Transverse colon (tissue), 3 donors: Measurements from ENCODE around the gene TMPRSS9.

ENCODE experiments used
- POLR2A ChIP-seq: fragments of 450-650 bp; IDR thresholded peaks from one replicate; pipeline ENCODE4 v1.6.1; 2016; ENCODE audit warnings: antibody characterized with exemption, mild to moderate bottlenecking, moderate library complexity
- TF ChIP-seq, protein P1 (sequence below), 5 experiments: fragments of 200-600 bp in 3 of 5; fragments of 450-650 bp in 2 of 5; sonication (generic) in 3 of 5; IDR thresholded peaks; 1 replicate in 2 of 5; 2 replicates in 3 of 5; pipeline ENCODE4 v1.5.1; 2016 to 2017; ENCODE audit warnings: antibody characterized with exemption in 5 of 5, inconsistent platforms in 3 of 5, mild to moderate bottlenecking in 2 of 5, moderate library complexity in 1 of 5

DNA sequence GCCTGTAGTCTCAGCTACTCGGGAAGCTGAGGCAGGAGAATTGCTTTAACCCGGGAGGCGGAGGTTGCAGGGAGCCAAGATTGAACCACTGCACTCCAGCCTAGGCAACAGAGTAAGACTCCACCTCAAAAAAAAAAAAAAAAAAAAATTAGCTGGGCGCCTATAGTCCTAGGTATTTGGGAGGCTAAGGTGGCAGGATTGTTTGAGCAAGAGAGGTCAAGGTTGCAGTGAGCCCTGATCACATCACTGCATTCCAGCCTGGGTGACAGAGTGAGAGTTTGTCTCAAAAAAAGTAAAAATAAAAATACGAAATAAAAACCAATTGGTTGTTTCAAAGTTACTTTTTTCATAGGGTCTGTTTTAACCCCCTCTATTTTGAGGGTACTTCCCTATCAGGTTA, 98.0 kb downstream of the TMPRSS9 start:
- TF ChIP-seq, protein P1, sequence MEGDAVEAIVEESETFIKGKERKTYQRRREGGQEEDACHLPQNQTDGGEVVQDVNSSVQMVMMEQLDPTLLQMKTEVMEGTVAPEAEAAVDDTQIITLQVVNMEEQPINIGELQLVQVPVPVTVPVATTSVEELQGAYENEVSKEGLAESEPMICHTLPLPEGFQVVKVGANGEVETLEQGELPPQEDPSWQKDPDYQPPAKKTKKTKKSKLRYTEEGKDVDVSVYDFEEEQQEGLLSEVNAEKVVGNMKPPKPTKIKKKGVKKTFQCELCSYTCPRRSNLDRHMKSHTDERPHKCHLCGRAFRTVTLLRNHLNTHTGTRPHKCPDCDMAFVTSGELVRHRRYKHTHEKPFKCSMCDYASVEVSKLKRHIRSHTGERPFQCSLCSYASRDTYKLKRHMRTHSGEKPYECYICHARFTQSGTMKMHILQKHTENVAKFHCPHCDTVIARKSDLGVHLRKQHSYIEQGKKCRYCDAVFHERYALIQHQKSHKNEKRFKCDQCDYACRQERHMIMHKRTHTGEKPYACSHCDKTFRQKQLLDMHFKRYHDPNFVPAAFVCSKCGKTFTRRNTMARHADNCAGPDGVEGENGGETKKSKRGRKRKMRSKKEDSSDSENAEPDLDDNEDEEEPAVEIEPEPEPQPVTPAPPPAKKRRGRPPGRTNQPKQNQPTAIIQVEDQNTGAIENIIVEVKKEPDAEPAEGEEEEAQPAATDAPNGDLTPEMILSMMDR (IDR thresholded peaks at IDR 0.05), result no peak
- TF ChIP-seq POLR2A, result no peak
